H9 (cell line): Measurements from ENCODE around the gene DEAF1. TPM values are rescaled to one million over a fixed set of nuclear protein-coding genes. Genes with fewer than 3 reads are reported as not detected.
"Not testable (repeated sequence)": the region's sequence is repeated elsewhere in the genome, so short reads cannot be mapped to it uniquely, and the experiment has no call there.

Source experiments
- DNase-seq: peaks from one replicate; pipeline ENCODE4 v3.0.0-alpha.2; 2017
- H2AFZ ChIP-seq: one replicate; pipeline ENCODE4 v1.6.1; 2013; ENCODE audit warnings: mild to moderate bottlenecking, low read length, control low read depth, moderate library complexity
- H2AK5ac ChIP-seq: 2 replicates; pipeline ENCODE4 v1.6.1; 2013; ENCODE audit warnings: low read length, control low read depth, mixed read lengths; ENCODE audit not compliant: insufficient read length
- H2BK120ac ChIP-seq: one replicate; pipeline ENCODE4 v1.6.1; 2013; ENCODE audit warnings: low read depth, mild to moderate bottlenecking, low read length, control low read depth, inconsistent platforms; ENCODE audit not compliant: poor library complexity, severe bottlenecking
- H2BK12ac ChIP-seq: 2 replicates; pipeline ENCODE4 v1.6.1; 2013; ENCODE audit warnings: low read length, control low read depth, mixed read lengths, low read depth; ENCODE audit not compliant: insufficient read length
- H2BK15ac ChIP-seq: 2 replicates; pipeline ENCODE4 v1.6.1; 2013; ENCODE audit warnings: low read depth, low read length, control low read depth
- H2BK20ac ChIP-seq: one replicate; pipeline ENCODE4 v1.6.1; 2013; ENCODE audit warnings: low read depth, mild to moderate bottlenecking, low read length, control low read depth, inconsistent platforms; ENCODE audit not compliant: poor library complexity, severe bottlenecking
- H2BK5ac ChIP-seq: 2 replicates; pipeline ENCODE4 v1.6.1; 2013; ENCODE audit warnings: low read length, control low read depth, mixed read lengths; ENCODE audit not compliant: insufficient read length
- H3K14ac ChIP-seq: 2 replicates; pipeline ENCODE4 v1.6.1; 2013; ENCODE audit warnings: low read length, control low read depth; ENCODE audit not compliant: insufficient read depth
- H3K18ac ChIP-seq: 2 replicates; pipeline ENCODE4 v1.6.1; 2013; ENCODE audit warnings: low read depth, mild to moderate bottlenecking, mixed read lengths, low read length, control low read depth; ENCODE audit not compliant: insufficient read length
- H3K23ac ChIP-seq: 2 replicates; pipeline ENCODE4 v1.6.1; 2013; ENCODE audit warnings: low read length, control low read depth, mixed read lengths, low read depth; ENCODE audit not compliant: insufficient read length
- H3K23me2 ChIP-seq: 2 replicates; pipeline ENCODE4 v1.6.1; 2013; ENCODE audit warnings: low read depth, mild to moderate bottlenecking, mixed read lengths, low read length, control low read depth; ENCODE audit not compliant: insufficient read length, poor library complexity, severe bottlenecking
- H3K27ac ChIP-seq: 2 replicates; pipeline ENCODE4 v1.5.1; 2013; ENCODE audit warnings: low read length, control low read depth, mixed read lengths, low read depth; ENCODE audit not compliant: insufficient read length
- H3K27me3 ChIP-seq: 2 replicates; pipeline ENCODE4 v1.6.1; 2013; ENCODE audit warnings: low read length, control low read depth, inconsistent platforms; ENCODE audit not compliant: insufficient read depth
- H3K4ac ChIP-seq: 2 replicates; pipeline ENCODE4 v1.6.1; 2013; ENCODE audit warnings: low read depth, mild to moderate bottlenecking, control low read depth, inconsistent platforms, low read length, moderate library complexity
- H3K4me1 ChIP-seq: 2 replicates; pipeline ENCODE4 v1.6.1; 2013; ENCODE audit warnings: low read length, control low read depth, inconsistent platforms; ENCODE audit not compliant: insufficient read depth
- H3K4me2 ChIP-seq: 2 replicates; pipeline ENCODE4 v1.6.1; 2013; ENCODE audit warnings: low read length, control low read depth, mixed read lengths; ENCODE audit not compliant: insufficient read length, insufficient read depth
- H3K56ac ChIP-seq: 2 replicates; pipeline ENCODE4 v1.6.1; 2013; ENCODE audit warnings: low read depth, mild to moderate bottlenecking, mixed read lengths, low read length, control low read depth; ENCODE audit not compliant: insufficient read length
- H3K79me1 ChIP-seq: 2 replicates; pipeline ENCODE4 v1.6.1; 2013; ENCODE audit warnings: low read depth, mild to moderate bottlenecking, moderate library complexity, low read length, control low read depth, inconsistent platforms; ENCODE audit not compliant: insufficient read depth, poor library complexity, severe bottlenecking
- H3K79me2 ChIP-seq: 2 replicates; pipeline ENCODE4 v1.6.1; 2013; ENCODE audit warnings: low read length, control low read depth, inconsistent platforms; ENCODE audit not compliant: insufficient read depth
- H3K9ac ChIP-seq: 2 replicates; pipeline ENCODE4 v1.6.1; 2013; ENCODE audit warnings: low read length, control low read depth, mixed read lengths; ENCODE audit not compliant: insufficient read length; ENCODE audit errors: extremely low read depth
- H3K9me3 ChIP-seq: one replicate; pipeline ENCODE4 v1.6.1; 2013; ENCODE audit warnings: low read depth, low read length, inconsistent platforms; ENCODE audit not compliant: control insufficient read depth
- H3T11ph ChIP-seq: one replicate; pipeline ENCODE4 v1.6.1; 2013; ENCODE audit warnings: mild to moderate bottlenecking, low read length, control low read depth, inconsistent platforms
- H4K20me1 ChIP-seq: one replicate; pipeline ENCODE4 v1.6.1; 2013; ENCODE audit not compliant: control insufficient read depth, insufficient read length, insufficient read depth
- H4K5ac ChIP-seq: 2 replicates; pipeline ENCODE4 v1.6.1; 2013; ENCODE audit warnings: low read depth, mild to moderate bottlenecking, mixed read lengths, low read length, control low read depth; ENCODE audit not compliant: insufficient read length
- H4K8ac ChIP-seq: replicated peaks from 2 replicates; pipeline ENCODE4 v1.6.1; 2013; ENCODE audit warnings: low read length, control low read depth, mixed read lengths, low read depth; ENCODE audit not compliant: insufficient read length
- H4K91ac ChIP-seq: 2 replicates; pipeline ENCODE4 v1.6.1; 2013; ENCODE audit warnings: low read depth, mild to moderate bottlenecking, moderate library complexity, mixed read lengths, low read length, control low read depth; ENCODE audit not compliant: insufficient read length
- H3K27ac Mint-ChIP-seq, 3 experiments: 2 replicates in 2 of 3; 3 replicates in 1 of 3; pipeline ENCODE4 v1.8.0; 2020 to 2021; ENCODE audit warnings: mixed read lengths in 3 of 3, mild to moderate bottlenecking in 1 of 3, moderate library complexity in 1 of 3
- H3K27me3 Mint-ChIP-seq: 2 replicates; pipeline ENCODE4 v1.8.0; 2021; ENCODE audit warnings: low read depth, mild to moderate bottlenecking, moderate library complexity, mixed read lengths
- H3K36me3 Mint-ChIP-seq, 3 experiments: 2 replicates in 2 of 3; 3 replicates in 1 of 3; pipeline ENCODE4 v1.8.0; 2020 to 2021; ENCODE audit warnings: low read depth in 3 of 3, mixed read lengths in 3 of 3; ENCODE audit not compliant: insufficient read depth in 1 of 3
- H3K4me1 Mint-ChIP-seq, 2 experiments: 2 replicates each; pipeline ENCODE4 v1.8.0; 2020; ENCODE audit warnings: mixed read lengths in 2 of 2
- H3K4me3 Mint-ChIP-seq, 2 experiments: 2 replicates in 1 of 2; 3 replicates in 1 of 2; pipeline ENCODE4 v1.8.0; 2020 to 2021; ENCODE audit warnings: mild to moderate bottlenecking in 2 of 2, mixed read lengths in 2 of 2, moderate library complexity in 1 of 2
- H3K9me3 Mint-ChIP-seq, 2 experiments: 2 replicates in 1 of 2; 3 replicates in 1 of 2; pipeline ENCODE4 v1.8.0; 2020; ENCODE audit warnings: mild to moderate bottlenecking in 2 of 2, mixed read lengths in 2 of 2, moderate library complexity in 1 of 2
- whole genome bisulfite sequencing: extraction: QIAGEN DNeasy Blood & Tissue Kit; methylation state at CpG from one replicate; pipeline ENCODE4 v1.1.7; 2013; ENCODE audit warnings: missing lambda C conversion rate, low lambda C conversion rate, mixed read lengths; ENCODE audit not compliant: insufficient read length; ENCODE audit errors: extremely low coverage; 5-methylcytosine and 5-hydroxymethylcytosine counted together
- total RNA-seq: library from RNA; stranded (reverse); gene quantifications from 2 replicates; pipeline ENCODE4 v1.2.1, GENCODE V29; 2021
- TF ChIP-seq, protein P1 (sequence below): fragments of 200-600 bp; sonication (generic); conservative IDR thresholded peaks from 3 replicates; pipeline ENCODE4 v1.8.0; 2021; ENCODE audit warnings: antibody characterized with exemption, mild to moderate bottlenecking

DEAF1 gene
- total RNA-seq, 1 experiment from 2014 or later: 67.3 TPM

DNA sequence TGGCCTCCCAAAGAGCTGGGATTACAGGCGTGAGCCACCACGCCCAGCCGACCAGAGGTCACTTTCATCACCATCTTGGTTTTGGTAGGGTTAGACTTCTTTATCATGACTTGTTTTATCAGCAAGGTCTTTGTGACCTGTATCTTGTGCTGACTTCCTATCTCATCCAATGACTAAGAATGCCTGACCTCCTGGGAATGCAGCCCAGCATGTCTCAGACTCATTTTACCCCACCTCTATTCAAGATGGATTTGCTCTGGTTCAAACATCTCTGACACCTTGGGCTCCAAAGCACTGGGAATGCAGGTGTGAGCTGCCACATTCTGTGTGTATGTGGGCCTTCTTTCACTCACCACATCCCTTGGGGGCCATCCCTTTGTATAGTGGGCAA lies 47.1 kb upstream of the DEAF1 start:
- Mint-ChIP-seq H3K4me3 (no peak overlapping the region), H3K4me1 (peaks cover 13 to 31% of the 10 kb centered on the region in 2 experiments), H3K9me3 (peaks cover 0 to 2% of the 10 kb centered on the region in 2 experiments; a peak in 1 of 5 replicates), H3K27ac (no peak overlapping the region), H3K27me3 (peaks cover 3% of the 10 kb centered on the region; the same call in 1 of the 2 replicates), H3K36me3 (peaks cover 0 to 2% (median 0%) of the 10 kb centered on the region in 3 experiments; a peak in 1 of 7 replicates)
- Histone ChIP-seq H2BK5ac (no peak overlapping the region), H3K4me2 (no peak overlapping the region), H3K9me3 (no peaks in the 10 kb centered on the region), H2AFZ (no peak overlapping the region), H3K23ac (no peak overlapping the region), H4K91ac (no peak overlapping the region), H3K9ac (no peak overlapping the region), H3K23me2 (peaks cover 3% of the 10 kb centered on the region), H2BK20ac (peak overlapping the region; percentile 13), H4K5ac (no peak overlapping the region), H2BK15ac (no peak overlapping the region), H3K56ac (no peak overlapping the region), H3K4me1 (no peaks in the 10 kb centered on the region; the same call in 1 of the 2 replicates), H3K27ac (no peak overlapping the region), H3K14ac (no peak overlapping the region), H3K18ac (no peak overlapping the region), H2BK120ac (no peak overlapping the region), H3T11ph (no peak overlapping the region), H4K20me1 (no peaks in the 10 kb centered on the region), H3K79me1 (no peaks in the 10 kb centered on the region), H3K4ac (no peak overlapping the region; the same call in 1 of the 2 replicates), H2AK5ac (no peak overlapping the region), H3K27me3 (no peaks in the 10 kb centered on the region), H3K79me2 (no peaks in the 10 kb centered on the region), H2BK12ac (no peak overlapping the region), H4K8ac (no peak overlapping the region)
- no CpG with 5 or more reads among the region's 3 CpGs for WGBS
- no peak for DNase-seq
- TF ChIP-seq, protein P1, sequence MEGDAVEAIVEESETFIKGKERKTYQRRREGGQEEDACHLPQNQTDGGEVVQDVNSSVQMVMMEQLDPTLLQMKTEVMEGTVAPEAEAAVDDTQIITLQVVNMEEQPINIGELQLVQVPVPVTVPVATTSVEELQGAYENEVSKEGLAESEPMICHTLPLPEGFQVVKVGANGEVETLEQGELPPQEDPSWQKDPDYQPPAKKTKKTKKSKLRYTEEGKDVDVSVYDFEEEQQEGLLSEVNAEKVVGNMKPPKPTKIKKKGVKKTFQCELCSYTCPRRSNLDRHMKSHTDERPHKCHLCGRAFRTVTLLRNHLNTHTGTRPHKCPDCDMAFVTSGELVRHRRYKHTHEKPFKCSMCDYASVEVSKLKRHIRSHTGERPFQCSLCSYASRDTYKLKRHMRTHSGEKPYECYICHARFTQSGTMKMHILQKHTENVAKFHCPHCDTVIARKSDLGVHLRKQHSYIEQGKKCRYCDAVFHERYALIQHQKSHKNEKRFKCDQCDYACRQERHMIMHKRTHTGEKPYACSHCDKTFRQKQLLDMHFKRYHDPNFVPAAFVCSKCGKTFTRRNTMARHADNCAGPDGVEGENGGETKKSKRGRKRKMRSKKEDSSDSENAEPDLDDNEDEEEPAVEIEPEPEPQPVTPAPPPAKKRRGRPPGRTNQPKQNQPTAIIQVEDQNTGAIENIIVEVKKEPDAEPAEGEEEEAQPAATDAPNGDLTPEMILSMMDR: no peak

DNA sequence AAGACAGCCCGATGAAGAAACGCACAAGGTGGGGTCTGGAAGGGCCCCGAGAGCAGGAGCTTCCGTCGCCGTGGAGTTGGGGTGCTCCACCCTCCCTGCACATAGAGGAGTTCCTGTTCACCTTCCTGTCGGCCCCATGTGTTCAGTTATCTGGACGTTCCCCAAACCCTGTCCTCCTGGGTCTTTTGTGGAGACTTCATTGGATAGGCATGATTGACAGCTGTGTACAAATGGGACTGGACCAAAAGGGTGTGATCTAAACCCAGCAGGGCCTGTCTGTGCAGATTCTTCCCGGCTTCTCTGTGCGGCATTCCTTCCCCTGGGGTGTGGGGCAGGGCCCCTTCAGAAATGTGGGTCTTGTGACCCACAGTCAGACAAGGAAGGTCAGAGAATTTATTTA lies 42.9 kb upstream of the DEAF1 start:
- not testable (repeated sequence) for H3K18ac ChIP-seq, H3K14ac ChIP-seq, H2AFZ ChIP-seq, H3K27ac Mint-ChIP-seq, H4K20me1 ChIP-seq, H3K27me3 ChIP-seq, H2AK5ac ChIP-seq, H2BK120ac ChIP-seq, H3K79me1 ChIP-seq, H3K79me2 ChIP-seq, H3T11ph ChIP-seq, H4K91ac ChIP-seq, H3K27me3 Mint-ChIP-seq, H3K56ac ChIP-seq, H4K5ac ChIP-seq, H2BK20ac ChIP-seq, H3K4ac ChIP-seq, H3K4me3 Mint-ChIP-seq, H2BK5ac ChIP-seq, H3K4me1 ChIP-seq, H3K9me3 ChIP-seq, H3K27ac ChIP-seq, H4K8ac ChIP-seq, H3K23ac ChIP-seq, H3K9ac ChIP-seq, H3K23me2 ChIP-seq, H3K4me1 Mint-ChIP-seq, H2BK12ac ChIP-seq, DNase-seq, H3K4me2 ChIP-seq, H2BK15ac ChIP-seq
- Mint-ChIP-seq H3K36me3 (peaks cover 3 to 11% (median 5%) of the 10 kb centered on the region in 3 experiments; a peak in 6 of 7 replicates), H3K9me3 (peaks cover 12 to 15% of the 10 kb centered on the region in 2 experiments)
- WGBS: no CpG with 5 or more reads among the region's 10 CpGs
